HG02759 (cell line): ENCODE results near the gene MISP3.

Source experiments
- ATAC-seq: cut with Tn5 transposase; IDR thresholded peaks from one replicate; pipeline ENCODE4 v1.9.1; 2021; ENCODE audit warnings: mild to moderate bottlenecking, moderate library complexity; ENCODE audit not compliant: unreplicated experiment

The MISP3 gene

GRCh38 chr19:14078411-14078810 is 5.8 kb downstream of the MISP3 start:
- ATAC-seq = no peak

- ATAC-seq = peak; percentile 86
These were observed 8.6 kb downstream of the MISP3 start for GRCh38 chr19:14080887-14081796.

- ATAC-seq = peak; percentile 12
These were observed 9.4 kb downstream of the MISP3 start for GRCh38 chr19:14081797-14082674.

GRCh38 chr19:14082675-14082960 is 10.0 kb downstream of the MISP3 start:
- no peak for ATAC-seq

- ATAC-seq = no peak
These were observed 12.9 kb downstream of the MISP3 start, which contains the start of gene C19orf67 for GRCh38 chr19:14085309-14085995. Gene C19orf67 (minus strand): TSS chr19:14085783. CDS start chr19:14085627, 156 bp downstream.

- ATAC-seq = no peak
These were observed 13.5 kb downstream of the MISP3 start for GRCh38 chr19:14086098-14086497.

GRCh38 chr19:14088634-14089411 is 16.2 kb downstream of the MISP3 start:
- no peak for ATAC-seq

GRCh38 chr19:14089412-14089661 is 16.8 kb downstream of the MISP3 start:
- no peak for ATAC-seq

- ATAC-seq = peak; percentile 30
These were observed 17.3 kb downstream of the MISP3 start for GRCh38 chr19:14089662-14090508.

GRCh38 chr19:14090509-14091080 is 18.0 kb downstream of the MISP3 start, which contains the start of gene SAMD1:
Gene SAMD1 (minus strand): TSS chr19:14090751.
- ATAC-seq = peak; percentile 52

- peak; percentile 66 for ATAC-seq
These were observed 18.7 kb downstream of the MISP3 start for GRCh38 chr19:14091081-14091812.

GRCh38 chr19:14091813-14092462 is 19.4 kb downstream of the MISP3 start:
- ATAC-seq = no peak

GRCh38 chr19:14093117-14093823 is 20.7 kb downstream of the MISP3 start:
- ATAC-seq = no peak

GRCh38 chr19:14094854-14095253 is 22.3 kb downstream of the MISP3 start:
- ATAC-seq = no peak

- no peak for ATAC-seq
These were observed 23.8 kb downstream of the MISP3 start for GRCh38 chr19:14096272-14096992.

- ATAC-seq = no peak
These were observed 25.1 kb downstream of the MISP3 start for GRCh38 chr19:14097532-14098151.
